NCI-H524 treated with DMSO at 0.1 percent for 48 hours (cell line): ENCODE measurements around the gene DYRK1B.
"Not testable (repeated sequence)": the region's sequence is repeated elsewhere in the genome, so short reads cannot be mapped to it uniquely, and the experiment has no call there.

Experiments
- DNase-seq: peaks from one replicate; lab custom pipeline; 2025; lab: John Stamatoyannopoulos, UW

The DYRK1B gene

DNA sequence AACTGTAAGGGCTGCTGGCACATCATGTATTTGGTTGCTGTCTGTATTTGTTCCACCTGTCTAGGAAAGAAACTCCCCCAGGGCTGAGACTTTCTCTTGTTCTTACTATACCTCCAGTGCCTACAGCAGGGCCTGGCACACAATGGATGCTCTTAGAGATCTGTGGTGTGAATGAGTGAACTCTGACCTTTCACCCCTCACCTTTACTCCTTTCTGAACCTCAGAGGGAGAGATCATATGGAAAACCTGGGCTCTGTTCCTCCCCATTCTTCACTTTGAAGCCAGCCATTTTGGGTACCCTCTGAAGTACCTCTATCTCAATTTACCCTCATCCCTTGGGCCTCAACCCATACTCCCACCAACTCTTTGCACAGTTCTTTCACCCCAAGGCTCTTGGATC, 3.1 kb downstream of the DYRK1B start:
- no peak for DNase-seq

DNA sequence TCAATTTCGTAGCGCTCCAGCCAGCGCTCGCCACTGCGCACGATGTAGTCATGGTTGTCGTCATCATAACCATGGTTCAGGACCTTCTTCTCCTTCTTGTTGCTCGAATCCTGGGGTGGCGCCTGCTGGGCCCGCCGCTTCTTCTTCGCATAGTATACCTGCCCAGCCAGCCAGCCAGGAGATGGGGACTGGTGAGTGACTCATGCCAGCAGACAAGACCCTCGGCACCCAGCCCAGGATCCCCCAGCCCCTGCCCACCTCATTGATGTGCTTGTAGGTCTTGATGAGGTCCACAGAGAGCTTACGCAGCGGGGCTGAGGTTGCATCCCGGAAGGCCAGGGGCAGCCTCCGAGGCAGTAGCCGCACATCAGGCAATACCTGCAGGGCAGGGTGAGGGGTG, 3.6 kb downstream of the DYRK1B start:
- DNase-seq = no peak

DNA sequence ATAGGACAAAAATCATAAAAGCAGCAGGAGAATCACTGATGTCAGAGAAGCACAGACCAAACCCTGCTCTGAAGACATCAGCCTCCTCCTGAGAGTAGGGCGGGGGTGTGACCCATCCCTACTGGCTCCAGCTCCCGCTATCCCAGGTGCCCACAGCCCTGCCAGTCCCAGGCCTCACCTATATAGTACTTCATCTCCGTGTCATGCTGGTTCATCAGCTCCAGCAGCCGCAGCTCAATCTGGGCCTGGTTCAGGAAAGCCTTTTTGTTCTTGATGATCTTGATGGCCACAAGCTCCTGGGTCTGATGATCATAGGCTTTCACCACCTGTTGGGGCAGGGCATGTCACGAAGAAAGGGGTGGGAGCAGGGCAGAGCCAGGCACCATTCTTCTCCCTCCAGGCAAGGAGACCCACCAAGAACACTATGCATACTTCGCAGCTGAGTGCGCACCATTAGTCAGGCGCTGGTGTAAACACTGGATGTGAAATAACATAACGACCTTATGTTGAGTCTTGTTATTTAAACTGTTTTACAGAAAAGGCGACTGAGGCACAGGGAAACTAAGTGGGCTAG, 4.2 kb downstream of the DYRK1B start:
- no peak for DNase-seq

DNA sequence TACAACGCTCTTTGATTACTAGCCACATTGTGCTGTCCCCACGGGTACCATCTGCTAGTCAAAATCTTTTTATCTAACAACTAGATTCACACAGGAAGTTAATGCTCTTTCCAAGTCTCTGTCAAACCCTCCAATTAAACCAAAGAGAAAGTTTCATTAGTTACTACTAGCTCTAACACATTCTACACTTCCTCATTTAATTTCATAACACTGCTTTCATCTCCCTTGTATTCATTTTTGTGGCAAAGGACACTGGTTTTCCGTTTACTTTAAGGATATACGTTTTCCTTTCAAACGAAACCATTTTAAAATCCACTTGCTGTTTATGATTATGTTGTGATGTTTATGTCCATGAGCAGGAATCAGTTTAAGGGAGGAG, 5.3 kb downstream of the DYRK1B start:
- no peak for DNase-seq

DNA sequence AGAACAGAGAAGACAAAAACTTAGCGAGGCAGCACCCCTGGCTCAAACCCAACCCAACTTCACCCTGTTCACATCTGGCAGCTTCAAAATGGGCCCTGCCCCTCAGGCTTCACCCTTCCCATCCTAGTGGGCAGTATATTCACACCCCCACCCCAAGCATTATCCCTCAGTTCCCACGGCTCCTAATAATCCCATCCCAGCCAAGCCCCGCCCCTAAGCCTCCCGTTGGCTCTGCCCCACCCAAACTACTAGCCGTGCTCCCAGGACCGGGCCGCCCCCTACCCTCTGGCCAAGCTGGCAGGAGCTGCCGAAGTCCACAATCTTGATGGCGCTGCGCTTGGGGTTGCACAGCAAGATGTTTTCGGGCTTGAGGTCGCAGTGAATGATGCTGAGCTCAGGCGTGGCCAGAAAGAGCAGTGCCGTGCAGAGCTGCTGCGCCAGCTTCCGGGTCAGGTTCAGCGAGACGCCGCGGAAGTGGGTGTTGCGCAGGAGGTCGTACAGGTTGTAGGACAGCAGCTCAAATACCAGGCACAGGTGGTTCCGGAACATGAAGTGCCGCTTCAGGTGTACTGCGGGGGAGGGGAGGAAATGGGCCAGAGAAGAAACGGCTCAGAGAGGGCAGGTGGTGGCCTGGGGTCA, 5.8 kb downstream of the DYRK1B start:
- DNase-seq = no peak

DNA sequence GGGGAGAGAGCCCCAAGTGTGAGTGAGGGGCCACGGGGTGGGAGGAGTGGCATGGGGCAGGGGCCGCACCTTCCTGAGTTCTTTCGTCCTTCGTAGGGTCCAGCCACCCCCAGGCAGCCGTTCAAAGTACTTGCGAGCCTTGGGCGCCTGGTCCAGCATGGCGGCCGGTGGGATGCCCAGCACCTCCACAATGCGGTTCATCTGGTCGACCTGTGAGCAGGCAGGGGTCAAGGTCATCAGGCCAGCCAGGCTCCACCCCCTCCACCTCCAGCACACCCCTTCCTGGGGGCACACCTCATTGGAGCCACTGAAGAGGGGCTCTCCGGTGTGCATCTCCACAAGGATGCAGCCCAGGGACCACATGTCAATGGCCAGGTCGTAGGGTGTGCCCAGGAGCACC, 6.7 kb downstream of the DYRK1B start:
- no peak for DNase-seq

DNA sequence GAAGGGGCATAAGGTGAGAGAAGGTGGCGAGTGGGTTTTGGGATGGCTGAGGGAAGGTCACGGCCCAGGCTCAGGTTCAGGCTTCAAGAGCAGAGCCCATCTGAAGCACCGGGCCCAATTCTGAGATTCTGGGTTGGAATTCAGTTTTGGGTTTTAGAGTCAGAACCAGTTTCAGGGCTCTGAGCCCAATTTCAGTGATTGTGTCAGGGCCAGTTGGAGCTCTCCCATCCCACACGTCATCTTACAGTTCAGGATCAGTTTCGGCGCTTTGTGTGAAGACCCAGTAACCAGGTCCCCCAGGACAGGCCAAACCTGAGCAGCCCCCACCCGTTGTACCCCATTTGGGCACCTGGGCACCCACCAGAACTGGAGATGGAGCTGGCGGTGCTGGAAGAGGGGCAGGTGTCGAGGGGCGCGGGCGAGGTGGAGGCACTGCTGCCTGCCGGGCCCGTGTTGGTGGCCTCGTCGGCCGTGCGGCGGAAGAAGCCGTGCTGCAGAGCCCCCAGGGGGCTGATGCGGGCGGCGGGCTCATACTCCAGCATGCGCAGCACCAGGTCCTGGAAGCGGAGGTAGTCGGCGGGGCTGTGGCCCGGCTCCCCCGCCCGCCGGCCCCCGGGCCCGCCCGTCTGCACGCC, 7.5 kb downstream of the DYRK1B start:
- no peak for DNase-seq

DNA sequence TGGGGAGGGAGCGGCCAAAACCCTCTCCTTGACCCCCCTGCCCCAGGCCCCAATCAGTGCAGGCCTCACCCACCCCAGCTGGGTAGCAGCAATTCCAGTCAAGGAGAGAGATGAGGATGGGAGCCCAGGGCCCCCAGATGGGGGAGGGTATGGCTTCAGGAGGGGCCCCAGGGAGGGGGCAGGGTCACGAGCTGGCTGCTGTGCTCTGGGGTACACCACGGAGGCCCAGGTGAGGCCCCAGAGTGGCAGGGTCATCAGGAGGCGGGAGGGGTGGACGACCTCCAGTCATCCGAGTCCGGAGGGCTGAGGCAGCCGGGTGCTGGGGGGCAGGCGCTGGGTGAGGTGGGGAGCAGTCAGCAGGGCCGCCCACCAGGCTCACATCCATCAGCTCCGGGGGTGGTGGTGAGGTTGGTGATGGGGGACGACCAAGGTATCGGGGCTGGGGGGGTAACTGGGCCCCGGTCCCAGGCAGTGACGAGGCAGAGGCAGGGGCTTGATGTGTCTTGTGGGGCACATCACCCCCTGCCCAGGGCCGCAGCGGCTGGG, 8.4 kb downstream of the DYRK1B start:
- no peak for DNase-seq

DNA sequence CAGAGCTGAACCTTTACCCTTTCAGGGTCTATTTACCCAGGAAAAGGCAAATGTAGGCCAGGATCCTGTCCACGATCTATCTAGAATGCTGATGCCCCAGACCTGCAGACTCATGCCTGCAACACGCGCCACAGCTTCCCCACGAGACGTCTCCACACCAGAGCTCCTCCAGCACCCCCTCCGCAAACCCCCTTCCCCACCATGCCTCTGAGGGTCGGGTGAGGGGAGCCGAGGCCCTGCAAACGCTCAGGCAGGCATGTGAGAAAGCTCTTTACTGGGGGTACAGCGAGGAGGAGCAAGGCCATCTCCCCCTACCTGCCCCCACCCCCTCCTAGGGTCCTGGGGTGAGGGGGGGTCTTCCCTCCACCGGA, 8.9 kb downstream of the DYRK1B start:
- DNase-seq = no peak

DNA sequence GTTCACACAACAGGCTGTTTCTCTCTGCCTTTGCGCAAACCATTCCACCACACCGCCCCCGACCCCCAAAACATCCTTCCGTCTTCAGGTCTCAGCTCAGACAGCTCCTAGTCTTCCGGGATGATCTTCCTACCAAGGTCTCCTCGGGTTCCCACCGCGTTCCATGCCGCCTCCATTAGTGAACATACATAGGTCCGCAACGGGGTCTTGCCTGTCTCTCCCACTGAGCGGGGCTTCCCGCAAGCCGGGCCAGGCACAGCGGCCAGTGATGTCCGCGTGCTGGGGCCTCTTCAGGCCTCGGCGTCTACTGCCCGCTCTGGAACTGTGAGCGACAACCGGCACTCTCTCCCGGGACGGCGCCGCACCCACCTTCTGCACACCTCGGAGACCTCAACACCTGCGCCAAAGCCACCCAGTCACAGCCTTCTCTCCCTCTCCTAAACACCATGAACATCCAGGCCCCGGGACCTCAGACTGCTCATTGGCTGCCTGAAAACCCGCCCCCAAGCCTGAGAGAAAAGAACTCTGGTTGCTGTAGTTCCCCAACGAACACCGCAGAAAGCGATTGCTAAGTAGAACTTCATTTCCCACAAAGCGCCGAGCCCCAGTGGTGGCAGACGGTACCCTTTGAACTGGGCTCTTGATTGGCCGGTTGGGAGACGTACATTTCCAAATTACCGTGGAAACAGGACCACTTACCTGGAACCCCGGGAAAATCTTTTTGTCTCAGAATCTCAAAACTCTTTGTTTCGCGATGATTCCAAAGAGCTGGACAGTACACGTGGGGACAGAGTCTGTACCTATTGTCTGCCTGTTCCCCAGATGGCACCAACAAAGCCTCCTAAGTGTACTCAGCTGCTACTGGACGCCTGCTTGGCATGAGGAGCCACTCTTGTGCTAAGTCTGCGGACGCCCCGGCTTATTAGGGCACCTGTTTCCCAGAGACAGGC, 9.5 kb downstream of the DYRK1B start:
- DNase-seq = peak; percentile 91

DNA sequence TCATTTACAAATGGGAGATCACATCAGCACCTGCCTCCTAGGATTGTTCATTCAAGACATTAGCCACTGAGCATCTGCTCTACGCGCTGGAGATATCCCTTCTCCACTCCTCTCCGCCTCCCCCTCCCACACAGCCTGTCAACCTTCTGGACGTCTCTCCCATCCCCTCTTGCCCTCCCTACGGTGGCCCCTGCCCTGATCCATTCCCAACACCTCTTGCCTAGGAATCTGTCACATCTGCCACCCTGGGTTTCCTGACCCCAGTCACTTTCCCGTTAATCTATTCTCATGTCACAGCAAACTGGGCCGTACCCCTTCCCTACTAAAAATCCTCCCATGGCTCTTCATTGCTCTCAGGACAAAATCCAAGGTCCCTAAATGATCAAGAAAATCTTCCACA, 10.3 kb downstream of the DYRK1B start:
- peak; percentile 31 for DNase-seq

DNA sequence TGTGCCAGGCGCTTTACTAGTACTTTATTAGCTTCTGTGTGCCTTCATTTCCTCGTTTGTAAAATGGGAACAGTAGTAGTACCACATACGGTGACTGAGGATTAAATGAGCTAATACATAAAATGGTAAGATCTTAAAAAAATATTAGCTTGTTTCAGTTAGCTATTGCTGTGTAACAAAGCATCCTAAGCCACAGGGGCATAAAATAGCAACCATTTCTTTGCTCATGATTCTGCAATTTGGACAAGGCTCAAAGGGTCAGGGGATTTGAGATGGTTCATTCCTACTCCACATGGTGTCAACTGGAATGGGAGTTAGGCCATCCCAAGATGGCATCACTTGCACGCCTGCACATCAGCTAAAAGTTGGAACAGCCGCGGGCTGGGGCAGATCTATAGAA, 13.3 kb downstream of the DYRK1B start:
- DNase-seq = no peak

DNA sequence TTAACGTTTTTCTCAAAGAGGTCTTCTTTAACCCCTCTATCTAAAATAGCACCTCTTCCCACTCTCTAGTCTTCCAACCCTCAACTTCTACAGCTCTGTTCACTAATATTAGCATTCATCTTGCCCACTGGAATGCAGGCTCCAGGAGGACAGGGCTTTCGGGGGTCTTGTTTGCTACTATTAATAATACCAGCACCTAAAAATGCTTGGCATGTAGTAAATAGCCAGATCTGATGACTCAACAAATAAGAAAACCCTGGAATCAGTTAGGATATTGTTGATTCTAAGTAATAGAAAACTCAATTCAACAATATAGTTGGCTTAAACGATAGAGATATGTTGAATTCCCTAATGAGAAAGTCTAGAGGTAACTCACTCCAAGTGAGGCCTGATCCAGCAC, 14.2 kb downstream of the DYRK1B start:
- no peak for DNase-seq

DNA sequence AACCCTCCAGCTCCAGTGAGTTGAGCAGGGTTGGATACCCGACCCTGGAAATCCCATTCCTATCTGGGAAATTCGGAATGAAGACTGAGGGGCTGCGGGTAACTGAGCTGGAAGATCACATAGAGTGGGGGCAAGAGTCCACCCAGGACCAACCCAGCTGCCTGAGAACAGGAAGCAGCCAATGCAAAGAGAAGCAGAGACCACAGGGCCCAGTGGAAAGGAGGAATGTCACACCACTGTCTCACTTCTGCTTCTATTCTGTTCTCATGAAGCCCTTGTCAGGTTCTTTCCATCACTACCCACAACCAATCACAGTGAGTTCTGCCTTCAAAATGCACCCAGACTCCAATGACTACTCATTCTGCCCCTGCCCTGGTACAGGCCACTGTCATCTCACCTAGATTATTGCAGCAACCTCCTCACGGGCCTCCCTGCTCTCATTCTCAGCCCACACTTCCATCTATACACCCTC, 15.3 kb downstream of the DYRK1B start:
- no peak for DNase-seq

DNA sequence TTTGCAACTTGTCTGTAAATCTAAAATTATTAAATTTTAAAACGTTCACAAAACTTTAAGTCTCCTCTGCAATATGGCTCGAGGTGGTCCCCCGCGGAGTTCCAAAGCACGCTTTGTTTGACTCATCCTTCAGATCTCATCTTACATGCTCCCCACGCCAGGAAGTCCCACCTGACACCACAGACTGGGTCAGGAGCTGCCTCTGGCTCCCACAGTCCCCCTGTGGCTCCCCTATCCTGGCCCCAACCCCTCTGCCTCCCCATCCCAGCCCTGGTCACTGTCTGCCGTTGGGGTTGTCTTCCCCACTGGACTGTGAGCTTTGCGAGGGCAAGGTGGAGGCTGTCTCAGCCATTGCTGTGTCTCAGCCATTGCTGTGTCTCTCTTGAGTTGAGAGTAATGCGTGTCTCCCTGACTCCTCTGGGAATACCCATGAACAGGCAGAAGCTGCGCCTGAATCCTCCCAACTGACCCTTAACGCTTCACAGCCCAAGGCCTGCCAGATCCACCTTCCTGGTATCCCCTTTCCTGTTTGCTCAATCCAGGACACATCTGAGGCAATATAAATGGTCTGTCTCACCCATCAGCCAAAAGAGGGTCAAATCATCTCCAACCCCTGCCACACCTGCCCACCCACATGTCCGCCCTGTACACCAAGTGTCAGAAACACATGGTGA, 15.9 kb downstream of the DYRK1B start:
- no peak for DNase-seq

DNA sequence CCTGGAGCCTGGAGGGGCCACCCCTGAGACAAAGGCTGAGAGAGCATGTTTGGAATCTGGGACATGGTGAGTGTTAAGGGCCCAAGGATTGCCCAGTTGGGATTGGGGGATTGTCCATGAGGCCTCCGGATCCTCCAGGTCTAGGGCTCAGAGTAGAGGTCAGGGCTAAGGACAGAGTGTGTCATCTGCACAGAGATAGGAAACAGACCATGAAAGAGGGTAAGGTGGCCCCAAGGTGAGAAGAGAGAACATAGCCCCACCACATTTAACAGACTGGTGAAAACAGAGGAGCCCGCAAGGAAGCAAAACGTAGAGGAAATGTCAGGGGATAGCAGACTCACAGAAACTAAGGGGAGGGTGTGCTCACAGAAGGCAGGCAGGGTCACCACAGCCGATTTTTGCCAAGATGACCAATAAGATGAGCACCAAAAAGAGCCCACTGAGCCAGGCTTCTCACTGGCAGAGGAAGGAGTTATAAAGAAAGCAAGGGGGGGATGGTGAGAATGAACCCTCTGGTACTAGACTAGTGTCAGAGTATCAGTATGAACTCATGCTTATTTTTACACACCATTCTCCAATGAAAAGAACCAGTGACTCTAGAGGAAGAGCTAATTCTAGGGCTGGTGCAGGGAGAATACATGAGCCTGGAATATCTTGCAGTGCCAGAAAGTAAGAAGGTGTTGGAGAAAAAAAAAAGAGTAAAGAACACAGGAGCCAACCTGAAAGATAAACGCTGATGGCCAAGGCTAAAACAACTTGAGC, 17.5 kb downstream of the DYRK1B start:
- no peak for DNase-seq

DNA sequence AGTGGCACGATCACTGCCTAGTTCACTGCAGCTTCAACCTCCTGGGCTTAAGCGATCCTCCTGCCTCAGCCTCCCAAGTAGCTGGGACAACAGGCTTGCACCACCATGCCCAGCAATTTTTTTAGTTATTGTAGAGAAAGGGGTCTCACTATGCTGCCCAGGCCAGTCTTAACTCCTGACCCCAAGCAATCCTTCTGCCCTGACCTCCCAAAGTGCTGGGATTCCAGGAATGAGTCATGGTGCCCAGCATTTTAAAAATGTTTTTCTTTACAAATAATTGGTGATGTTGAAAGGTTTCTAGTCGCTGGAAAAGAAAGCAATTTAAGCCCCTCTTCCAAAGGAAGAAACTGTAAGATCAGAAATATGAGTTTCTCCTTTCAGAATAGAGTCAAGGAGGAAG, 19.4 kb downstream of the DYRK1B start:
- no peak for DNase-seq

DNA sequence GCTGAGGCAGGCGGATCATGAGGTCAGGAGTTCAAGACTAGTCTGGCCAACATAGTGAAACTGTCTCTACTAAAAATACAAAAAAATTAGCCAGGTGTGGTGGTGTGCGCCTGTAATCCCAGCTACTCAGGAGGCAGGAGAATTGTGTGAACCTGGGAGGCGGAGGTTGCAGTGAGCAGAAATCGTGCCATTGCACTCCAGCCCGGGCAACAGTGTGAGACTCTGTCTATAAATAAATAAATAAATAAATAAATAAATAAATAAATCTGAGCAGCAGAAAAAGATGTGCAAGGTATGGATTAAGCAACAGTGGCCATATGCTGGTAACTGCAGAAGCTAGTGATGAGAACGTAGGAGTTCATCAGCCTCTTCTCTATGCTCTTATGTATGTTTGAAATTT, 19.9 kb downstream of the DYRK1B start:
- not testable (repeated sequence) for DNase-seq

DNA sequence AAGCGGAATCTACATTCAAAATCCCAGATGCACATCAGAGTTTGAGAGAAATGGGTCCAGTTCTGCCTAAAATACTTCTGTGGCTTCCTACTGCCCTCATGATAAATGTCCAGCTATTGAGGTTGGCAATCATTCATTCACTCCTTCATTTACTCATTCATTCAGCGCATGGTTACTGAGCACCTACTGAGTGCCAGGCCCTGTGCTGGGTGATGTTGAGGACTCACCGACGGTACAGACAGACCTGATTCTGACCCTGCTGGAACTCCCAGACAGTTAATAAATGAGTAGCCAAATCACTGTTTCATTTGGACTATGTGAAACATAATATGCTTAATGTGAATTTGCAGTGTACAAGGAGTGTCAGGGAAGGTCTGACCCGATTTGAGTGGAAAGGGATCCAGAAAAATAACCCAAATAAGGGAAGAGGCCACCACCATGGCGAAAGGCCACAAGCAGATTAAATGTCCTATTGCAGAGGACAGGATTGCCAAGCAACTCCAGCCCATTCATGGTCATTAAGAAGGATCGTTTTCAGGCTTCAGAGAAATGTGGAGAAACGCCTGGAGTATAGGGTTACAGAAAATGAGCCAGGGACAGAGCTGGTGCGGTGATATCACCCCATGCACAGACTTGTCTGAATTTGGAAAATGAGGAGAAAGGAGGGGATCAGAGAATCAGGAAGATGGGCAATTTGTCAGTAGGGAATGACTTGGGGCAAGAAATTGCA, 20.5 kb downstream of the DYRK1B start:
- DNase-seq = no peak

DNA sequence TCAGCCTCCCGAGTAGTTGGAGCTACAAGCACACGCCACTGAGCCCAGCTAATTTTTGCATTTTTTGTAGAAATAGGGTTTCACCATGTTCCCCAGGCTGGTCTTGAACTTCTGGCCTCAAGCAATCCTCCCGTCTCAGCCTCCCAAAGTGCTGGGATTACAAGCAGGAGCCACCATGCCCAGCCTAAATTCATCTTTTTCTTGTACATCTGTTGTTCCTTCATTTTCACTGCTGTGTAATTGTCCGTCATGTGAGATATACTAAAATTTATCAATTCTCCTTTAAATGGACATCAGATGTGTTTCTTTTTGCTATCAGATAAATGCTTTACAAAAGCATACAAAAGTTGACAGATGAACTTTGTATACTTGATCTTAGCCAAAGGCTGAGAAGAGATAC, 22.9 kb downstream of the DYRK1B start:
- DNase-seq = no peak
